Ishikawa (cell line): Measurements from ENCODE around the gene PMEL.

Experiments
- CEBPB ChIP-seq: IDR thresholded peaks from 2 replicates; pipeline ENCODE4 v1.6.1; 2012
- CREB1 ChIP-seq: IDR thresholded peaks from 2 replicates; pipeline ENCODE4 v1.6.1; 2012; ENCODE audit warnings: low read depth
- EGR1 ChIP-seq: IDR thresholded peaks from 2 replicates; pipeline ENCODE4 v1.6.1; 2012
- EP300 ChIP-seq: IDR thresholded peaks from 2 replicates; pipeline ENCODE4 v1.6.1; 2012; ENCODE audit warnings: borderline replicate concordance
- FOXM1 ChIP-seq: IDR thresholded peaks from 2 replicates; pipeline ENCODE4 v1.6.1; 2012; ENCODE audit warnings: low read depth, borderline replicate concordance
- NFIC ChIP-seq: IDR thresholded peaks from 2 replicates; pipeline ENCODE4 v1.6.1; 2012
- RAD21 ChIP-seq: IDR thresholded peaks from 2 replicates; pipeline ENCODE4 v1.6.1; 2012; ENCODE audit warnings: low read depth
- TAF1 ChIP-seq: IDR thresholded peaks from 2 replicates; pipeline ENCODE4 v1.6.1; 2012; ENCODE audit warnings: low read depth, mild to moderate bottlenecking
- TCF12 ChIP-seq: IDR thresholded peaks from 2 replicates; pipeline ENCODE4 v1.6.1; 2012; ENCODE audit warnings: low read depth
- TEAD4 ChIP-seq: IDR thresholded peaks from 2 replicates; pipeline ENCODE4 v1.6.1; 2012
- YY1 ChIP-seq: IDR thresholded peaks from 2 replicates; pipeline ENCODE4 v1.6.1; 2012; ENCODE audit warnings: low read depth
- ZBTB7A ChIP-seq: IDR thresholded peaks from 2 replicates; pipeline ENCODE4 v1.6.1; 2012; ENCODE audit warnings: low read depth
- TF ChIP-seq, protein P1 (sequence below): IDR thresholded peaks from 2 replicates; pipeline ENCODE4 v1.6.1; 2012
- TF ChIP-seq, protein P2 (sequence below): IDR thresholded peaks from 2 replicates; pipeline ENCODE4 v1.6.1; 2012; ENCODE audit warnings: low read depth, mild to moderate bottlenecking
- TF ChIP-seq, protein P3 (sequence below): IDR thresholded peaks from 2 replicates; pipeline ENCODE4 v1.6.1; 2012

The PMEL gene

GRCh38 chr12:55915482-55915859, 50.4 kb downstream of the PMEL start:
- TF ChIP-seq NFIC (no peak), CREB1 (no peak), RAD21 (no peak), YY1 (no peak), ZBTB7A (no peak), CEBPB (no peak), FOXM1 (no peak), EGR1 (no peak), TCF12 (no peak), EP300 (no peak), TAF1 (no peak), TEAD4 (no peak)
- TF ChIP-seq, protein P1, sequence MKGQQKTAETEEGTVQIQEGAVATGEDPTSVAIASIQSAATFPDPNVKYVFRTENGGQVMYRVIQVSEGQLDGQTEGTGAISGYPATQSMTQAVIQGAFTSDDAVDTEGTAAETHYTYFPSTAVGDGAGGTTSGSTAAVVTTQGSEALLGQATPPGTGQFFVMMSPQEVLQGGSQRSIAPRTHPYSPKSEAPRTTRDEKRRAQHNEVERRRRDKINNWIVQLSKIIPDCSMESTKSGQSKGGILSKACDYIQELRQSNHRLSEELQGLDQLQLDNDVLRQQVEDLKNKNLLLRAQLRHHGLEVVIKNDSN, result no peak
- TF ChIP-seq, protein P2, sequence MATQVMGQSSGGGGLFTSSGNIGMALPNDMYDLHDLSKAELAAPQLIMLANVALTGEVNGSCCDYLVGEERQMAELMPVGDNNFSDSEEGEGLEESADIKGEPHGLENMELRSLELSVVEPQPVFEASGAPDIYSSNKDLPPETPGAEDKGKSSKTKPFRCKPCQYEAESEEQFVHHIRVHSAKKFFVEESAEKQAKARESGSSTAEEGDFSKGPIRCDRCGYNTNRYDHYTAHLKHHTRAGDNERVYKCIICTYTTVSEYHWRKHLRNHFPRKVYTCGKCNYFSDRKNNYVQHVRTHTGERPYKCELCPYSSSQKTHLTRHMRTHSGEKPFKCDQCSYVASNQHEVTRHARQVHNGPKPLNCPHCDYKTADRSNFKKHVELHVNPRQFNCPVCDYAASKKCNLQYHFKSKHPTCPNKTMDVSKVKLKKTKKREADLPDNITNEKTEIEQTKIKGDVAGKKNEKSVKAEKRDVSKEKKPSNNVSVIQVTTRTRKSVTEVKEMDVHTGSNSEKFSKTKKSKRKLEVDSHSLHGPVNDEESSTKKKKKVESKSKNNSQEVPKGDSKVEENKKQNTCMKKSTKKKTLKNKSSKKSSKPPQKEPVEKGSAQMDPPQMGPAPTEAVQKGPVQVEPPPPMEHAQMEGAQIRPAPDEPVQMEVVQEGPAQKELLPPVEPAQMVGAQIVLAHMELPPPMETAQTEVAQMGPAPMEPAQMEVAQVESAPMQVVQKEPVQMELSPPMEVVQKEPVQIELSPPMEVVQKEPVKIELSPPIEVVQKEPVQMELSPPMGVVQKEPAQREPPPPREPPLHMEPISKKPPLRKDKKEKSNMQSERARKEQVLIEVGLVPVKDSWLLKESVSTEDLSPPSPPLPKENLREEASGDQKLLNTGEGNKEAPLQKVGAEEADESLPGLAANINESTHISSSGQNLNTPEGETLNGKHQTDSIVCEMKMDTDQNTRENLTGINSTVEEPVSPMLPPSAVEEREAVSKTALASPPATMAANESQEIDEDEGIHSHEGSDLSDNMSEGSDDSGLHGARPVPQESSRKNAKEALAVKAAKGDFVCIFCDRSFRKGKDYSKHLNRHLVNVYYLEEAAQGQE, result no peak
- TF ChIP-seq, protein P3, sequence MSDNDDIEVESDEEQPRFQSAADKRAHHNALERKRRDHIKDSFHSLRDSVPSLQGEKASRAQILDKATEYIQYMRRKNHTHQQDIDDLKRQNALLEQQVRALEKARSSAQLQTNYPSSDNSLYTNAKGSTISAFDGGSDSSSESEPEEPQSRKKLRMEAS, result no peak

DNA sequence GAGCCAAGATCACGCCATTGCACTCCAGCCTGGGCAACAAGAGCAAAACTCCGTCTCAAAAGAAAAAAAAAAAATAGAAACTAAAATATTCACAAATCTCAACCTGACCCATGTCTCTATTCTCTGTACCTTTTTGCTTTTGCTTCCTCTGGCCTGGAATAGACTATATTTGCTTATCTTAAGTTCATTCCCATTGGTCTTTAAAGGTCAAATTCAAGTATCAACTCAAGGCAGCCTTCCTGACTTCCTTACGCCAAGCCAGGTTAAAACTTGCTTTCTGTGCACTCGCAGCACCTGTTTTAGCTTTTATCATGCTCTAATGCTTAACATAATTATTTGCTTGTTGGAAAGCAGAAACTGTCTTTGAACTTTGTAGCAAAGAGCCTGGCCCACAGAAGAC, 52.9 kb downstream of the PMEL start:
- TF ChIP-seq YY1, result no peak
- TF ChIP-seq TAF1, result no peak
- no peak for TF ChIP-seq TCF12
- TF ChIP-seq EP300, result no peak
- no peak for TF ChIP-seq RAD21
- no peak for TF ChIP-seq NFIC
- TF ChIP-seq CEBPB, result no peak
- TF ChIP-seq, protein P2, result no peak
- TF ChIP-seq, protein P3, result no peak

DNA sequence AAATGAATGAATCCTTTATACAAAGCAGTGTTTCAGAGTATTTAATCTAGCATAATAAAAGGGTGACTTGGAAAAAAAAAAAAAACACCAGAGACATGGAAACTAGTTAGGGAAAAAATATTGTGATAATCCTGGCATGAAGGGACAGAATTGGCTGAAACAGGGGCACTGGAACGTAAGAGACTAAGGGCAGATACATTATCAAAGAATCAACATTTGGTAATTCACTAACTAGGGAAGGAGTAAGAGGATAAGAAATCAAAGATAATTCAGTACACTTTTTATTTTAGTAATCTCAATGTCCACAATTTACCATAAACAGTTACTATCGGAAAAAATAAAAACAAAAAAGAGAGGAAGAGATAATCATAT, 56.3 kb downstream of the PMEL start:
- TF ChIP-seq, protein P2, result no peak
- TF ChIP-seq TEAD4, result no peak
- no peak for TF ChIP-seq EP300
- no peak for TF ChIP-seq CEBPB
- no peak for TF ChIP-seq YY1

DNA sequence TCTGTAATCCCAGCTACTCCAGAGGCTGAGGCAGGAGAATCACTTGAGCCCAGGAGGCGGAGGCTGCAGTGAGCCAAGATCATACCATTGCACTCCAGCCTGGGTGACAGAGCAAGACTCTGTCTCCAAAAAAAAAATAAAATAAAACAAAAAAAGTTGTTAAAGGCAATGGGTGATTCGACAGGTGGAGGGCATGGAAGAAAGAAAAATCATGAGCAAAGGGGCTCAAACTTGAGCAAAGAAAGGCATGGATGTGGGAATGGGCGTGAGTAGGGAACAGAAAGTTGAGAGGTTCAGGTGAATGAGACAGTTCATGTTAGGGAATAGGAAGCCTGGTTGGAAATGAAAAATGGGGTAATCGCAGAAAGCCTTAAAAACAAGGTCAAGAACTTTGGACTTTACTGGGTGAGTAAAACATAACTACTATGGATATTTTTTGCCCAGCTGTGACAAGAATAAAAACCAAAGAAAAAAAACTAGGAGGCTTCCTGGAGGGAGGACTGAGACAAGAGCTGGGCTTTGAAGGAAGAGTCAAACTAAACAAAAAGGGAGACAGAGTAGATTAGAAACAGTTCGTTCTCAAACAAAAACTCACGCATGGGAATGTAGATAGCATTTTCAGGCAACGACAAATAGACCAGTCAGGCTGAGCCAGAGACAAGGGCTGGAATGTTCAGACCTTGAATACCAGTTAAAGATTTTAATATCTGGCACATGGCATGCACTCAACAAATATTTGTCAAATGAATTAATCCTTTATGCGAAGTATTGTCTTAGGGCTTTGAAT, 56.9 kb downstream of the PMEL start:
- no peak for TF ChIP-seq TAF1
- no peak for TF ChIP-seq FOXM1
- TF ChIP-seq RAD21, result no peak
- TF ChIP-seq, protein P1, result no peak

DNA sequence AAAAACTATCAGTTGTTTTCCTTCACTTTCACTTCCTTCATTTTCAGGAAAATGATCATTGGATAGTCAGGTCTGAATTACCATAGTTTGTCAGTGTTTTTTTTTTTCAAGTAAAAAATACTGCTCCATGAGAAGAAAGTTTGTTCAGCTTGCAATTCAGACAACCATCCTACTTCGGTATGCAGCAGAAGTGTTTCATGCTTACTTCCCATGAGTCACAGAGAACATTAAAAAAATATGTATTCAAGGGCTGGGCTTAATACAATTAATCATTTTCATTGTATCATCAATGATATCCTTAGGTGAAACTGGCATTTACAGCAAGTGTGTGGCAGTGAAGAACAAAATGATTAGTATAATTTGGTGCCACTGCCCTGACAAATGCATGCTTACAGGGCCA, 59.8 kb downstream of the PMEL start:
- TF ChIP-seq RAD21 (no peak), EP300 (no peak), TAF1 (no peak), NFIC (no peak), FOXM1 (no peak), TEAD4 (no peak), CREB1 (no peak), EGR1 (no peak)
- TF ChIP-seq, protein P2, result no peak
- TF ChIP-seq, protein P1, result no peak
